Astrocyte (in vitro differentiated cells and primary cell): ENCODE data around the gene CLDN22.

Experiments
- CTCF ChIP-seq: IDR thresholded peaks from 2 replicates; pipeline ENCODE4 v1.5.1; 2011; ENCODE audit warnings: low read depth, mild to moderate bottlenecking, inconsistent platforms, low read length, moderate library complexity; ENCODE audit not compliant: insufficient read depth
- EZH2 ChIP-seq: IDR thresholded peaks from 2 replicates; pipeline ENCODE4 v1.6.1; 2012; ENCODE audit warnings: mild to moderate bottlenecking, low read length, inconsistent platforms; ENCODE audit not compliant: insufficient read depth

GRCh38 chr4:183314336-183314735 lies 5.7 kb downstream of the CLDN22 start:
- TF ChIP-seq CTCF = no peak
- TF ChIP-seq EZH2 = no peak
